Fibroblast of lung (primary cell): ENCODE measurements around the gene KRT4. TPM values are rescaled to one million over a fixed set of nuclear protein-coding genes. Genes with fewer than 3 reads are reported as not detected.

Experiments used
- DNase-seq, 2 donors: peaks; one replicate each; pipeline versions ENCODE4 v3.0.0 to v3.0.0-alpha.2; 2010; ENCODE audit warnings: low read depth in 2 of 2
- H2AFZ ChIP-seq: 2 replicates; pipeline ENCODE4 v1.5.1; 2012; ENCODE audit warnings: low read length, control low read depth, inconsistent platforms
- H3K27ac ChIP-seq: 2 replicates; pipeline ENCODE4 v1.5.1; 2011; ENCODE audit warnings: low read length, control low read depth; ENCODE audit not compliant: insufficient read depth
- H3K27me3 ChIP-seq: 2 replicates; pipeline ENCODE4 v1.5.1; 2011; ENCODE audit warnings: mild to moderate bottlenecking, low read length; ENCODE audit not compliant: control insufficient read depth, insufficient read depth
- H3K36me3 ChIP-seq: 2 replicates; pipeline ENCODE4 v1.5.1; 2011; ENCODE audit warnings: low read length; ENCODE audit not compliant: control insufficient read depth, insufficient read depth
- H3K4me1 ChIP-seq: 2 replicates; pipeline ENCODE4 v1.5.1; 2011; ENCODE audit warnings: low read length; ENCODE audit not compliant: control insufficient read depth, insufficient read depth; ENCODE audit errors: extremely low read depth
- H3K4me2 ChIP-seq: 2 replicates; pipeline ENCODE4 v1.5.1; 2011; ENCODE audit warnings: low read length, control low read depth; ENCODE audit not compliant: insufficient read depth; ENCODE audit errors: extremely low read depth
- H3K4me3 ChIP-seq, 4 experiments: fragments of 200-600 bp in 1 of 4; sonication (generic) in 1 of 4; replicated peaks in 1 of 4; 2 replicates each; pipeline ENCODE4 v1.5.1; 2011 to 2016; ENCODE audit warnings: low read length in 4 of 4, low read depth in 3 of 4, mild to moderate bottlenecking in 3 of 4, control low read depth in 2 of 4, inconsistent platforms in 1 of 4, mixed read lengths in 1 of 4; ENCODE audit not compliant: insufficient read depth in 1 of 4; ENCODE audit errors: control extremely low read depth in 1 of 4
- H3K79me2 ChIP-seq: 2 replicates; pipeline ENCODE4 v1.5.1; 2012; ENCODE audit warnings: mild to moderate bottlenecking, low read length, inconsistent platforms; ENCODE audit not compliant: control insufficient read depth, insufficient read depth
- H3K9ac ChIP-seq: 2 replicates; pipeline ENCODE4 v1.5.1; 2011; ENCODE audit warnings: mild to moderate bottlenecking, low read length, control low read depth; ENCODE audit not compliant: insufficient read depth
- H3K9me3 ChIP-seq: 2 replicates; pipeline ENCODE4 v1.5.1; 2012; ENCODE audit warnings: low read depth, low read length; ENCODE audit not compliant: control insufficient read depth, insufficient read depth
- H4K20me1 ChIP-seq: 2 replicates; pipeline ENCODE4 v1.5.1; 2011; ENCODE audit warnings: low read length; ENCODE audit not compliant: control insufficient read depth, insufficient read depth; ENCODE audit errors: extremely low read depth
- CTCF ChIP-seq, 2 donors: IDR thresholded peaks in 1 of 2; conservative IDR thresholded peaks in 1 of 2; 1 replicate in 1 of 2; 2 replicates in 1 of 2; pipeline ENCODE4 v1.5.1; 2011 to 2012; ENCODE audit warnings: low read length in 2 of 2, control low read depth in 1 of 2, inconsistent platforms in 1 of 2, low read depth in 1 of 2, mild to moderate bottlenecking in 1 of 2
- EZH2 ChIP-seq: IDR thresholded peaks from 2 replicates; pipeline ENCODE4 v1.5.1; 2012; ENCODE audit warnings: low read length, control low read depth, mild to moderate bottlenecking; ENCODE audit errors: missing control alignments
- polyA plus RNA-seq, 2 donors: library from polyadenylated mRNA; depleted of rRNA in 1 of 2; stranded (reverse) in 1 of 2; unstranded in 1 of 2; fragments of >200 nt; gene quantifications; 2 replicates each; pipeline ENCODE4 v1.2.1, GENCODE V29; 2011 to 2012; ENCODE audit warnings: missing spikeins in 1 of 2
- total RNA-seq: library from RNA; depleted of rRNA; stranded (reverse); fragments of >200 nt; gene quantifications from 2 replicates; pipeline ENCODE4 v1.2.1, GENCODE V29; 2014

The KRT4 gene
- total and polyA plus RNA-seq, 2 donors (not counting 1 experiment from before 2014, with no cell fraction given): under 0.01 to 0.23 TPM

- TF ChIP-seq EZH2 (no peak), CTCF (conservative IDR thresholded peaks at IDR 0.05 in 1 of 2, IDR thresholded peaks at IDR 0.05 in 1 of 2; ENCODE audit: low read depth in 1 of 2, low read length in 2 of 2) (no peak)
- Histone ChIP-seq H3K27ac (no peak overlapping the region), H3K4me1 (no peaks in the 10 kb centered on the region), H2AFZ (no peak overlapping the region), H3K4me2 (no peak overlapping the region), H3K9me3 (no peaks in the 10 kb centered on the region), H4K20me1 (no peaks in the 10 kb centered on the region), H3K4me3 (no peak overlapping the region), H3K9ac (no peak overlapping the region), H3K79me2 (no peaks in the 10 kb centered on the region), H3K27me3 (peaks cover 11% of the 10 kb centered on the region), H3K36me3 (no peaks in the 10 kb centered on the region)
- DNase-seq: peak in 1 of 2 donors; percentile 74
Measured at GRCh38 chr12:52794479-52795331, 19.2 kb downstream of the KRT4 start.

- no peak for DNase-seq
- no peaks in the 10 kb centered on the region for H3K36me3 ChIP-seq
- H4K20me1 ChIP-seq: no peaks in the 10 kb centered on the region
- peaks cover 17% of the 10 kb centered on the region for H3K27me3 ChIP-seq
- H2AFZ ChIP-seq: no peak overlapping the region
- H3K4me1 ChIP-seq: no peaks in the 10 kb centered on the region
- TF ChIP-seq EZH2 (no peak), CTCF (conservative IDR thresholded peaks at IDR 0.05 in 1 of 2, IDR thresholded peaks at IDR 0.05 in 1 of 2; ENCODE audit: low read depth in 1 of 2, low read length in 2 of 2) (no peak)
- no peak overlapping the region for H3K4me3 ChIP-seq
- H3K4me2 ChIP-seq: no peak overlapping the region
- no peak overlapping the region for H3K27ac ChIP-seq
- no peak overlapping the region for H3K9ac ChIP-seq
- H3K79me2 ChIP-seq: no peaks in the 10 kb centered on the region
- H3K9me3 ChIP-seq: no peaks in the 10 kb centered on the region
Measured at GRCh38 chr12:52792185-52793029, 21.5 kb downstream of the KRT4 start.
